ENCODE measurements around the gene C19orf85.
"Not testable (repeated sequence)": the region's sequence is repeated elsewhere in the genome, so short reads cannot be mapped to it uniquely, and the experiment has no call there.

Gene C19orf85

DNA sequence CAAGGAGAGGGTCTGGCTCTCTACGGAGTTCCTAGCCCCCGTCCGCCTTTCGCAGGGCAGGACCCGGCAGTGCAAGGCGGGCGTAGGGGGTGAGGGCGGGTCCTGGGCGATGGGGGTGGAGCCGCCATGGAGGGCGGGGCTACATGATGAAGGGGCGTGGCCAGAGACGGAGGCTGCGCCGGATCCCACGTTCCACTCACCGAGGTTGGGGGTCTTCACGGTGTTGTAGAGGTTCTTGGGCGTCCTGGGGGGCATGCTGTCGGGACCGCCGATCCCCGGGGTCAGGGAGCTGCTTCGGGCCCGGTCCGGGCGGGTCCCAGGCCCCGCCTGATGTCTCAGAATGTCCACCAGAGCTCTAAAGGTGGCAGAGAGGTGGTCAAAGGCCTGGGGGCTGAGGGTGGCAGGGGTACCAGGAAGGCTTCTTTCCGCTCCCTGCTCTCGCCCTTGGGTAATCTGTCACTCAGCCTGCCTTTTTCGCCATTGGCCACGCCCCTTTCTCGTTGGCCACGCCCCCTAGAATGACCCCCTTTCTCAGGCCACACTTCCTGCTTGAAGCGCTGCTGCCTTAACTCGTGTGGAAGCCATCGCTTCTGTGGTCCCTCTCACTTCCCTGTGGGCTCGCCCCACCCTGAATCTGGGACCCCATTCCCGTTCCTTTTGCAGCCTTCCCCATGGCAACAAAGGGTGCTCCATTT, 24.0 kb downstream of the C19orf85 start:
- no peak for FAIRE-seq

DNA sequence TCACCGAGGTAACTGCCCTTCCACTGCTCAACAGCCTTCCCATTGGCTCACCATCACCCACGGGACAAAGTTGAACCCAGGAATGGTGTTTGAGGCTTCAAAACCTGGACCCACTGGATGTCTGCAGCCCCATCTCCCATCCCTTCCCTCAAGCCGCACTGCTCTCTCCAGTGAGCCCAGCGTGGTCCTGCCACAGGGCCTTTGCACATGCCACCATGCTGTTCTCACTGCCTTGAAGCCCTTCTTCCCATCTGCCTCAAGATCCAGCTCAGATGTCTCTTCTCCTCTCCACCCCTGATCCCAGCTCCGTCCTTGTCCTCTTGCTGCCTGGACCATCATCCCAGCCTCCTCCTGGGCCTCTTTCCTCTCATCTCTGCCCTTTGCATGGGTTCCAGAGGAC, 25.5 kb downstream of the C19orf85 start:
- FAIRE-seq = no peak

DNA sequence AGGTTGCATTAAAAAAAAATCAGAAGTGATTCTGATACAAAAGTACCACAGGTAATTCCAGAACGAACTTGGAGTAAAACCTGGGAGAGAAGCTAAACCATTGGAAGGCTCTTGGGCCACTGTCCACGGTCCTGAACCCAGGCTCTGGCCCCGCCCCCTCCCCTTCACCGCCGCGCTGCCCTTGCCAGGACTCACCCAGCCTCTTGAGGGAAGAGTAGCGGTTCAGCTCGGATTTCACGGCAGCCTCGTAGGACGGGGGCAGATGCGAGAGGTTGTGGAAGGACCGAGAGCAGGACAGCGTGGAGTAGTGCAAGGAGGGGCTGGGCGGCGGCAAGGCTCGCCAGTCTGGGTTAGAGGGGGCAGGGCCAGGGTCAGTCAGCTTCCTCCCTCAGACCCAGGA, 27.1 kb downstream of the C19orf85 start:
- no peak for FAIRE-seq

DNA sequence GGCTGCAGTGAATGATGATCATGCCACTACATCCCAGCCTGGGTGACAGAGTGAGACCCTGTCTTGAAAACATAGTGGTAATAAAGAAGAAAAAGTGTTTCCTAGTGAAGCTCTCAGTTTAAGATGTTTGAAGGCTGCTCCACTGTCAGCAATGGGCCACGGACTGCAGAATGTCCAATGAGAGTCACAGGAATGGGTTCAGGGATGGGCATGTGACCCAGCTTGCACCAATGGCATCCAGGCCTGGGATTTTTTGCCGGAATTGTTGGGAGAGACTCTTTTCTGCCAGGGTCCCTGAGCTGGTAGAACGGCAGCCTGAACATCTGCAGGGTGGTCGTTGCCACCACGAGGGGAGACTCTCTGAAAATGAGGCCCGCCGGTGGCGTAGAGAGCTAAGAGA, 27.7 kb downstream of the C19orf85 start:
- FAIRE-seq = no peak

DNA sequence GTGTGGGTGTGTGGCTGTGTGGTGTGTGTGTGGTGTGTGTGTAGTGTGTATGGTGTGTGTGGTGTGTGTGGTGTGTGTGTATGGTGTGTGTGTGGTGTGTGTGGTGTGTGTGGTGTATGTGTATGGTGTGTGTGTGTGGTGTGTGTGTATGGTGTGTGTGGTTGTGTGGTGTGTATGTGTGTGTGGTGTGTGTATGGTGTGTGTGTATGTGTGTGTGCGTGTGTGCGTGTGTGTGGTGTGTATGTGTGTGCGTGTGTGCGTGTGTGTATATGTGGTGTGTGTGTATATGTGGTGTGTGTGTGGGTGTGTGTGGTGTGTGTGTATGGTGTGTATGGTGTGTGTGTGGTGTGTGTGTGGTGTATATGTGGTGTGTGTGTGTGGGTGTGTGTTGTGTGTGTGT, 29.5 kb downstream of the C19orf85 start:
- no peak for FAIRE-seq

DNA sequence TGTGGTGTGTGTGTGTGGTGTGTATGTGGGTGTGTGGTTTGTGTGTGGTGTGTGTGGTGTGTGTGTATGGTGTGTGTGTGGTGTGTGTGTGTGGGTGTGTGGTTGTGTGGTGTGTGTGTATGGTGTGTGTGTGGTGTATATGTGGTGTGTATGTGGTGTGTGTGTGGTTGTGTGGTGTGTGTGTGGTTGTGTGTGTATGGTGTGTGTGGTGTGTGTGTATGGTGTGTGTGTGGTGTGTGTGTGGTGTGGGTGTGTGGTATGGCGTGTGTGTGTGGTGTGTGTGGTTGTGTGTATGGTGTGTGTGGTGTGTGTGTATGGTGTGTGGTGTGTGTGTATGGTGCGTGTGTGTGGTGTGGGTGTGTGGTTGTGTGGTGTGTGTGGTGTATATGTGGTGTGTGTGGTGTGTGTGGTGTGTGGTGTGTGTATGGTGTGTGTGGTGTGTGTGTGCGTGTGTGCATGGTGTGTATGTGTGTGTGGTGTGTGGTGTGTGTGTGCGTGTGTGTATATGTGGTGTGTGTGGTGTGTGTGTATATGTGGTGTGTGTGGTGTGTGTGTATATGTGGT, 30.1 kb downstream of the C19orf85 start:
- no peak for FAIRE-seq

DNA sequence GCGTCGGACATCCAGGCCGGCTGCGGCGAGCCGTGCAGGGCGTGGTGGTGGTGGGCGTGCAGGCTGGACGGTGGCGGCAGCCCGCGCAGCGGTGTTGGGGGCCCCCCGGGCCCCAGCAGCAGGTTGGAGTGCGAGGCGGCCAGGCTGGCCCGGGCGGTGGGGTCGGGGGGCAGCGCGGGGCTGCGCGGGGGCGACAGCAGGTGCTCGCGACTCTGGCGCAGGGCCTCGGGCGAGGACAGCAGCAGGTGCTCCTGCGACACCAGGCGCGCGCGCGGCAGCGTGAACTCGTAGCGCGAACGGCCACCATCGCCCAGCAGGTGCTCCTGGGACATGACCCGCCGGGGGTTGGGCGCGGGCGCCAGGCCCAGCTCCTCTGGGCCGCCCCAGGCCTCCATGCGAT, 31.3 kb downstream of the C19orf85 start:
- no peak for FAIRE-seq

DNA sequence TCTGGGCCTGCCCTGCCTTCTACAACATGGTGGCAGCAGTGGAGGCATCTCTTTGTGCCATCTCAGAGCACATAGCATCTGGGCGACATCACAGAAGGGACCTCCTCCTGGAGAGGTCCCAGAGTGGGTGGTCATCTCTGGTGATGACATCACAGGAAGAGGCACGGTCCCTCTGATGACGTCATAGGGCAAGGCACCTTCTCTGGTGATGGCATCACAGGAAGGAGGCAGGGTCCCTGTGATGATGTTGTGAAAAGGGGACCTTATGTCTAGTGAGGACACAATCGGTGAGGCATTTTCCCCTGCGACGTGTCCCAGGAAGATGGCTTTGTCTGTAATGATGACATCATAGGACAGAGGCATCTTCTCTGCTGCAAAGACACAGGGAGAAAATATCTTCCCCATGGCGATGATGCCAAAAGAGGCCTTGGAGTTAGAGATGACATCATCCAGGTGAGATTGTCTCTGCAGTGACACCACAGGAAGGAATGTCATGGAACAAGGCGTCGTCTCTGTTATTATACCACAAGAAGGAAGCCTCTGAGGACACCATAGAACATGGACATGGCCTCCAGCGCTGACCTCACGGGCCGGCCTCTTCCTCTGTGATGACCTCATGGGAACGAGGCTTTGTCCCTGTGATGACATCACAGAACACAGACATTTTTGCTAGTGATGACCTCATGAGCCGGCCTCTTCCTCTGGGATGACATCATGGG, 32.2 kb downstream of the C19orf85 start:
- no peak for FAIRE-seq

DNA sequence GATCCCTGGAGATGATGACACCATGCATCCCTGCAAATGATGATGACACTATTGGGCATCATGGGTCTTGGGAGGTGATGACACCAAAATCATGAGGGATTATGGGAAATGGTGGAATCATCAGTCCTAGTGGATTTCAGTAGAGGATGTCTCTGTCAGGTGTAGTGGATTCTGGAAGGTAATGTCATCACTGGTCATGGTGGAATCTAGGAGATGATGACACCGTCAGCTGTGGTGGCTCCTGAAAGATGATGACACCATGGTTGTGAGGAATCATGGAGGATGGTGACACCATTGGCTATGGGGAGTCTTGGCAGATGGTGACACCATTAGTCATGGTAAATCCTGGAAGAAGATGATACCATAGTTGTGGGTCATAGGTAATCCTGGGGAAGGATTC, 33.4 kb downstream of the C19orf85 start:
- FAIRE-seq = no peak

DNA sequence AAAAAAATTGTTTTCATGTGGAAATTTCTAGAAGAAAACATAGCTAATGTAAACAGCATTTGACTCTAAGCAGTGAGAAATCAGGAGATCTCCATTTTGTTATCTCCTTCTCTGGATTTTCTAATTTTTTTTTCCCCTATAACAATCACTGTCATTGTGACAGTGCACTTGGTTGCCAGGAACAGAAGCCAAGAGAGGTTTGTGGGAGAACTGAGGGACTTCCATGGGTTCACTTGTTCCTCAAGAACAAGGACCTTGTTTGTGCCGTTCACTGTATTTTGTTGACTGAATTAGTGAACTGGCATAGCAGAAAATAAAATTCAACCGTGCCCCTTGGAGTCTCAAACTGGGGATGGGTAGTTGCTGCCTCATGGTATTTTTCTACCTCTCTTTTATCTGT, 38.5 kb downstream of the C19orf85 start:
- no peak for FAIRE-seq

DNA sequence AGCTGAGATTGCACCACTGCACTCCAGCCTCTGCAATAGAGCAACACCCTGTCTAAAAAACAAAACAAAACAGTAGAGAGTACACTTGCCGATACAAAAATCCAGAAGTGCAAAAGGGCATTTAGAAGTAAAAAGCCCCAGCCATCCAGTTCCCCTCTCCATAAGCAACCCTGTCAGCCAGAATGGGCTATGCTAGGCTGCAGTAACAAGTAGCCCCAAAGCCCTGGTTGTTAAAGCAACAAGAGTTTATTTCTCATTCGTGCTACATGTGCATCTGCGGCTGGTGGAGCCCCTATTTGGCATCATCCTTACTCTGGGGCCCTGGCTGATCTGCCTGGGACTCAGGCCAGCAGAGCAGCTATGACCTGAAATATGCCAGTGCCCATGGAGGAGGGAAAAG, 40.0 kb downstream of the C19orf85 start:
- no peak for FAIRE-seq

DNA sequence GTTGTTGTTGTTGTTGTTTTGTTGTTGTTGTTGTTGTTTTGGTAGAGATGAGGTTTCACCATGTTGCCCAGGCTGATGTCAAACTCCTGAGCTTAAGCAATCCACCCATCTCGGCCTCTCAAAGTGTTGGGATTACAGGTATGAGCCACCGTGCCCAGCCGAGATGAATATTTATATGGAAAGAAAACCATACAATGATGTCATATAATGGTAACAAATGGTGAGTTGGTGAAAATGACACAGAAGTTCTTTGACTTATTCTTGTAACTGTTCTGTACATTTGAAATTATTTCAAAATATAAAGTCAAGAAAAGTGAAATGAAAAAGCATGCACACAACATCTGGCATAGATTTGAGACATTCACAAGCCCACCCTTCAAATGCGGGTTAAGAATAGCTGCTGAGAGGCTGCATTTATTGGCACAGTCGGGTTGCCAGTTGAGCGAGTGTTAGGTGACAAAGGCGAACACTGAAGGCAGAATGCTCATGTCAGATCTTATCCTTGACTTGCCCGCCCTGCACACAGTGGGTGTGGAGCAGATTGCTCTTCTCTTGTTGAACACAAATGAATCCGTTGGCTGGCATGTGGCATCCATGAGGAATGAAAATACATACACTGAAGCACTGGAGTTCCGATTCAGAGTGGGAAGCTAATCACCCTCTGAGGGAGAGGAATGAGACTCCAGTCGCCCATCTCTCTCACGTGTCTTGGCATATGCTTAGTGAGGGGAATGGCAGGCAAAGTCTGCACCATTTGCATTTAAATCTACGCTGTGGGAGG, 41.1 kb downstream of the C19orf85 start:
- FAIRE-seq = no peak

DNA sequence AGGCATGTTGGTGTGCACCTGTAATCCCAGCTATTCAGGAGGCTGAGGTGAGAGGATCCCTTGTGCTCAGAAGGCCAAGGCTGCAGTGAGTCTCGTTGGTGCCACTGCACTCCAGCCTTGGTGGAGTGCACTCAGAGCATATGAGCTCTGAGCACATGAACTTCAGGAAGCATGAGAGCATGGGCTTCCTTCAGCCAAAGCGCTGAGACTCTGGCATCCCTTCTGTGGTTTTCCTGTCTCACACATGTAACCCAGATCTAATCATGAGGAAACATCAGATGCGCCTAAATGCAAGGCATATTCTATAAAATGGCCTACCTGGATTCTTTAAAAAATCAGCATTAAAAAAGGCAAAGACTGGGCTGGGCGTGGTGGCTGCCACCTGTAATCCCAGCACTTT, 43.3 kb downstream of the C19orf85 start:
- FAIRE-seq = not testable (repeated sequence)

DNA sequence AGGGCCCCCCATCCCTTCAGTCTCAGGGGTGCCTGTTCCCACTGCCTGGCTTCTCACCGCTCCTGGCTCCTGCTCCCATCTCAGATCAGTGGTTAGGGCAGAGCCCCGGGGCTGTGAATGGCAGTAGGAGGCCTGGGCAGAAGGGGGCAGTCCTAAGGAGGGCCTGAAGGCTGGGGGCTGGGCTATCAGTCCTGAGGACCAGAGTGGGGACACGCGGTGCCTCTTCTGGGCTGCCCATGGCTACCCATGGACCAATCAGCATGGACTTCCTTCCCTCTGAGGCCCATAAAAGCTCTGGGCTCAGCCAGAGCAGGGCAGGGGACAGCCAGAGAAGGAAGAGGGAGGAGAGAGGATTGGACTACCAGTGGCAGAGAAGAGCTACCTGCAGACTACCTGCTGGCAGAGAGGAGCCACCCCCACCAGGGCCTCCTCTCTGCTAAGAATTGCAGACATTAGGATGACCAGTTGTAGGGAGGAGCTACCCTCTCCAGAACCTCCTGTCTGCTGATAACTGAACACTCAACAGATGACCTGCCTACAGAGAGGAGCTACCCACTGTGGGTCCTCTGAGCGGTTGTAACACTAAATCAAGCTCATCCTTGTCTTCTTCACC, 44.8 kb downstream of the C19orf85 start:
- no peak for FAIRE-seq

DNA sequence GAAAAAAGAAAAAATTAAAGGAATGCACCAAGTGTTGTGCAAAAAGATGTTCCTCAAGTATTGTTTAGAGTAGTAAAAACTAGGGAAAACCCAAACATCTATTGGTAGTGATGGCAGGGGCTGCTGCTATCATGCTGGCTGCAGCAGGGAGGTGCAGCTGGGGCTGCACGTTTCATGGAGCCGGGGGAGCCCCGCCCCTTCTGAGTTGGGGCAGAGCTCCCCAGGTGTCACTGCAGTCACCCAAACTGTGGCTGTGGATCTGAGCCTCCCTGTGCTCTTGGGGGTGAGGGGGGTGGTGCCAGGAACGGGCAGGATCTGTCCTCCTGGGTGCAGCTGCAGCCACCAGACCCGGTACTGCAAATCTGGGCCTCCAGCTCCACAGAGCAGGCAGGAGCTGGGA, 45.4 kb downstream of the C19orf85 start:
- no peak for FAIRE-seq

DNA sequence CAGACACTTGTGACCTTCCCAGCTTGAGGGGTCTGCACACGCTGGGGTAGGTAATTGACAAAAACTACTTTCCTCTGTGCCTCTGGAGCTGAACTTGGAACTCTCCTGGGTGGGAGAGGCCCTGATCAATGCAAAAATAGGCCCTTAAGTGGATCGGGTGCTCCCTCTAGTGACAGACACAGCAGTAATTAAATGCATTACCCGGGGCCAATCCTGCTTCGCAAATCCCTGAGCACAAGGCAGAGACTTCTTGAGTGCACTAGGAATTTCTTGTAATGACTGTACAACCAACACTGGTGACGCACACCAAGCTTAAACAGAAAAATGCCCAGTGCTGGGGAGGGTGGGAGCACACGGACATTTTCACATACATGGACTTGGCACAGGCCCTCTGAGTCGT, 46.4 kb downstream of the C19orf85 start:
- FAIRE-seq = no peak

All from colon (tissue), 2 donors.